HL-60 (cell line): Measurements from ENCODE around the gene PCNX4.

Experiments used
- DNase-seq, 2 experiments: peaks; one replicate each; pipeline ENCODE4 v3.0.0-alpha.2; 2010 to 2020; ENCODE audit warnings: low read depth in 1 of 2, low spot score in 1 of 2
- H3K27ac ChIP-seq: fragments of 250-450 bp; sonication (Bioruptor Pico); replicated peaks from 2 replicates; pipeline ENCODE4 v1.5.1; 2020; ENCODE audit warnings: mild to moderate bottlenecking, moderate library complexity
- H3K27me3 ChIP-seq: fragments of 250-450 bp; sonication (Bioruptor Pico); 2 replicates; pipeline ENCODE4 v1.5.1; 2021; ENCODE audit warnings: mild to moderate bottlenecking, moderate library complexity; ENCODE audit not compliant: insufficient read depth, poor library complexity, severe bottlenecking
- H3K4me3 ChIP-seq: replicated peaks from 2 replicates; pipeline ENCODE4 v1.5.1; 2011; ENCODE audit warnings: mild to moderate bottlenecking, control low read depth, low read length; ENCODE audit not compliant: insufficient read depth
- CTCF ChIP-seq: IDR thresholded peaks from one replicate; pipeline ENCODE4 v1.5.1; 2011; ENCODE audit warnings: low read length, control low read depth, inconsistent platforms; ENCODE audit not compliant: insufficient read depth
- GABPA ChIP-seq: IDR thresholded peaks from 2 replicates; pipeline ENCODE4 v1.6.1; 2012; ENCODE audit warnings: low read depth
- POLR2AphosphoS5 ChIP-seq: IDR thresholded peaks from 2 replicates; pipeline ENCODE4 v1.6.1; 2012; ENCODE audit warnings: low read depth
- REST ChIP-seq: IDR thresholded peaks from 2 replicates; pipeline ENCODE4 v1.6.1; 2012; ENCODE audit warnings: low read depth; ENCODE audit not compliant: insufficient replicate concordance
- SPI1 ChIP-seq: IDR thresholded peaks from 2 replicates; pipeline ENCODE4 v1.6.1; 2012; ENCODE audit warnings: low read depth, mild to moderate bottlenecking, borderline replicate concordance

Gene PCNX4

GRCh38 chr14:60171690-60172089 is 80.0 kb downstream of the PCNX4 start:
- no peak for DNase-seq
- Histone ChIP-seq H3K27me3 (no peaks in the 10 kb centered on the region), H3K4me3 (no peak overlapping the region), H3K27ac (no peak overlapping the region)
- TF ChIP-seq CTCF (no peak), GABPA (no peak), SPI1 (no peak), REST (no peak), POLR2AphosphoS5 (no peak)

DNA sequence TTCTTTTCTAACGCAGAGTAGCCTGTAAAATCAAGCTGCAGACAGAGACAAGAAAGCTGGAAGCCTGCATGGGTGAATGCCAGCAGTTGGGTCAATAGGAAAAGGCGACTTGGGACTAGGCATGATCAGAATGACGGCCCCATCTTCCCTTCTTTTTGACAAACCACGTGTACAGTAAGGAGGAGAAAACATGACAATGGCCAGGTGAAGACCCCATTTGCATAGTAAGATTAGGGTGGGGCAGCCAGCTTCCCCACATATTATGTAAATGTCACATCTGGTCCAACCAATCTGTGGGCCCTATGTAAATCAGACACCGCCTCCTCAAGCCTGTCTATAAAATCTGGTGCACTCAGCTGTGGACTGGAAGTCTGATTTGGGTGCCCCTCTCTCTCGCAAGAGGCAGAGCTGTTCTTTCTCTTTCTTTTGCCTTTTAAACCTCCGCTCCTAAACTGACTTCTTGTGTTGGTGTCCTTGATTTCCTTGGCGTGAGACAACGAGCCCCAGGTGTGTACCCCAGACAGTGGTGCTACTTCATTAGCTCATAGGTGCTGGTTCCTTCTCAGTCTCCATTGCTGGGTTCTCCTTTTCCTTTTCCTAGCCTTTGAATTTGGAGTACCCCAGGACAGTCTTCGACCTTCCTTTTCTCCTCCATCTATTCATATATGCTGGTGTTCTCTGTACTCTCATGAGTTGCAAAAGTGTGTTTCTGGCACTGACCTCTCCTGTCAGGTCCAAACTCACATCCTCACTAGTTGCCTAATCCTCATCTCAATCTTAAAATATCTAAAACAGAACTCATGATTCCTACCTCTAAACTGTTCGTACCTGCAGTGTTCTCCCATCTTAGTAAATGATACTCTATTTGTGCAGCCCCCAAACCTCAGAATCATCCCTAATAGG is 82.9 kb downstream of the PCNX4 start:
- TF ChIP-seq GABPA = no peak
- TF ChIP-seq POLR2AphosphoS5 = no peak
- no peak for TF ChIP-seq REST
- no peak for TF ChIP-seq CTCF
- no peak for TF ChIP-seq SPI1
- H3K4me3 ChIP-seq = no peak overlapping the region

GRCh38 chr14:60175255-60175902 is 83.7 kb downstream of the PCNX4 start:
- no peak for DNase-seq
- H3K4me3 ChIP-seq = no peak overlapping the region
- TF ChIP-seq GABPA = no peak
- TF ChIP-seq CTCF = no peak
- no peak for TF ChIP-seq POLR2AphosphoS5
- no peak for TF ChIP-seq SPI1
- no peak for TF ChIP-seq REST
- no peaks in the 10 kb centered on the region for H3K27me3 ChIP-seq
- no peak overlapping the region for H3K27ac ChIP-seq

More for the DNA sequence above, 82.9 kb downstream of the PCNX4 start:
- no peaks in the 10 kb centered on the region for H3K27me3 ChIP-seq
- H3K27ac ChIP-seq = no peak overlapping the region
- no peak for DNase-seq
